ENCODE measurements around the gene SLC12A5. TPM values are rescaled to one million over a fixed set of nuclear protein-coding genes. Genes with fewer than 3 reads are reported as not detected.

SLC12A5 gene
- total RNA-seq, 6 experiments from 2014 or later: 0.32 to 0.91 (median 0.64) TPM; not detected in 3

DNA sequence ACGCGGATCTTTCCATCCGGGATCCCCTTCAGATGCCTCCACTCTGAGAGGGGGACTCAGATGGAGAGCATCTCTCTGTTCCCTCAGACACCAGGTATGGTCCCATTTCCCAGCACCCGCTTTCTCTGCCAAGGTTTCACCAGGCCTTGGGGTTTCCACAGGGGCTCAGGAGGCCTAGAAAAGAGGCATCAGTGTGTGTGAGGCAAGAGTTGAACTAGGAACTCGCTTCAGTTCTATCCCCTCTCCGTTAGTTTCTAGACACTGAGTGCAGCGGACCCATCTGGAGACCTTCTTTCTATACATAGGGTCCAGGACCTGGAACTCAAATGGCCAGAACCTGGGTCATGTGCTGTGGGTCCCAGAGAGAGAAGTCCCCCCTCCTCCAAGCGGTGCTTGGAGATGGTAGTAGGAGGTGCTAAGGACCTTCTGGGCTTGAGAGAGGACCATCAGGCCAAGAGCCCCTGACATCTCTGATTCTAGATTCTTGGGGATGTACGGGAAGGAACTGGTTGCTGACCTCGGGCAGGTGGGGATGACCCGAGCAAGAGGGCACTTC lies 2.1 kb downstream of the SLC12A5 start:
- no peak for DNase-seq
- WGBS (ENCODE audit: insufficient coverage, low coverage, low lambda C conversion rate, missing lambda C conversion rate): 10% methylated on average over 10 of the region's 11 CpGs
- Histone ChIP-seq H3K9me3 (no peaks in the 10 kb centered on the region), H3K4me1 (no peaks in the 10 kb centered on the region), H3K36me3 (no peaks in the 10 kb centered on the region), H3K27me3 (peaks cover 10 to 15% of the 10 kb centered on the region in 2 donors), H3K4me3 (no peak overlapping the region), H3K27ac (no peak overlapping the region)
- intact Hi-C loops (cut with DNase I): no loop called here
- ATAC-seq: no peak
- TF ChIP-seq, protein P1, sequence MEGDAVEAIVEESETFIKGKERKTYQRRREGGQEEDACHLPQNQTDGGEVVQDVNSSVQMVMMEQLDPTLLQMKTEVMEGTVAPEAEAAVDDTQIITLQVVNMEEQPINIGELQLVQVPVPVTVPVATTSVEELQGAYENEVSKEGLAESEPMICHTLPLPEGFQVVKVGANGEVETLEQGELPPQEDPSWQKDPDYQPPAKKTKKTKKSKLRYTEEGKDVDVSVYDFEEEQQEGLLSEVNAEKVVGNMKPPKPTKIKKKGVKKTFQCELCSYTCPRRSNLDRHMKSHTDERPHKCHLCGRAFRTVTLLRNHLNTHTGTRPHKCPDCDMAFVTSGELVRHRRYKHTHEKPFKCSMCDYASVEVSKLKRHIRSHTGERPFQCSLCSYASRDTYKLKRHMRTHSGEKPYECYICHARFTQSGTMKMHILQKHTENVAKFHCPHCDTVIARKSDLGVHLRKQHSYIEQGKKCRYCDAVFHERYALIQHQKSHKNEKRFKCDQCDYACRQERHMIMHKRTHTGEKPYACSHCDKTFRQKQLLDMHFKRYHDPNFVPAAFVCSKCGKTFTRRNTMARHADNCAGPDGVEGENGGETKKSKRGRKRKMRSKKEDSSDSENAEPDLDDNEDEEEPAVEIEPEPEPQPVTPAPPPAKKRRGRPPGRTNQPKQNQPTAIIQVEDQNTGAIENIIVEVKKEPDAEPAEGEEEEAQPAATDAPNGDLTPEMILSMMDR (IDR thresholded peaks at IDR 0.05): no peak
- TF ChIP-seq POLR2A (IDR thresholded peaks at IDR 0.05): no peak

DNA sequence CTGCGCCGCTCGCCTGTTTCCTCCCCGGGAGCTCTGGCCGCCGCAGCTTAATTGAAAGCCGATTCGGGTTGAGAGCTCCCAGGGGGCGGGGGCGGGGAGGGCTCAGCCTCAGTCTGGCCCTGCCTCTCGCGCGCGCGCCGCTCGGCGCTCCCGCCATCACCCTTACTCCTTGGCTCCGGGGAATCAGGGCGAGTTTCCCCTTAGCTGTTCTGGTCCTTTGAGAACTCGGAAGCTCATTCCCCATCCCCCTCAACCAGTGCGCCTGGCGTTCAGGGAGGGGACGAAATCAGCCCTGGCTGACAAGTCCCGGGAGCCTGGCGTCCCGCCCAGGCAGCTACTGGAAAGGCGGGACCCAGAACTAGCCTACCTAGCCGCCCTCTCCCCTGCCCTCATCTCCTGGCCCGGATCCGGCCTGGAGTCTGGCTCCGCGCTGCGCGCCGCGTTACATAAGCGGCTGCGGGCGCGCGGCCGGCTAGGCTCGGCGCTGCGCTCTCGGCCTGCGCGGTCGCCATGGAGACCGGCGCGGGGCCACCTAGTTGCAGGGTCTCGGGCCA lies 2.8 kb downstream of the SLC12A5 start:
- Histone ChIP-seq H3K9me3 (no peaks in the 10 kb centered on the region), H3K27ac (no peak overlapping the region), H3K36me3 (no peaks in the 10 kb centered on the region), H3K4me1 (no peaks in the 10 kb centered on the region), H3K4me3 (no peak overlapping the region), H3K27me3 (peaks cover 10 to 15% of the 10 kb centered on the region in 2 donors)
- ATAC-seq (peak in 1 of 4 donors; percentile 42), DNase-seq (no peak)
- intact Hi-C loops (cut with DNase I): no loop called here
- no peak for TF ChIP-seq POLR2A (IDR thresholded peaks at IDR 0.05)
- TF ChIP-seq, protein P1 (IDR thresholded peaks at IDR 0.05): no peak
- 2% methylated on average over 7 of the region's 55 CpGs for WGBS (ENCODE audit: insufficient coverage, low coverage, low lambda C conversion rate, missing lambda C conversion rate)

DNA sequence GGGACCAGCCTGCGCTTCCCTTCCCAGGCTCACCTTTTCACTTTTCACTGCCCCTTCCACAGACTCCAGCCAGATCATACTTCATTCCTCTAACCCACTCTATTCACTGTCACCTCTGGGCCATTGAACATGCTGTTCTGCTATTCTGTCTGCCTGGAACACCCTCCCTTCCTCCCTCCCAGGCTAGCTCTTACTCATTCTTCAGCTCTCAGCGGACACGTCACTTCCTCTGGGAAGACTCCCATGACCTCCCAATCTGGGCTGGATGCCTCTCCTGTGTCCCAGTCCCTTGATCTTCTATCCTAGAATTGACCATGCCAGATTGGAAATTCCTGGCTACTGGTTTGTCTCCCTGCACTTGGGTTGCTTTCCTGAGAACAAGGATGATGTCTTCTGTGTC lies 5.0 kb downstream of the SLC12A5 start:
- no peak for TF ChIP-seq POLR2A (IDR thresholded peaks at IDR 0.05)
- ATAC-seq: no peak
- DNase-seq: no peak
- WGBS (ENCODE audit: insufficient coverage, low coverage, low lambda C conversion rate, missing lambda C conversion rate): 55% methylated on average over 3 of the region's 3 CpGs
- H3K27ac ChIP-seq: no peak overlapping the region
- H3K4me3 ChIP-seq: no peak overlapping the region
- no peaks in the 10 kb centered on the region for H3K36me3 ChIP-seq
- H3K9me3 ChIP-seq: no peaks in the 10 kb centered on the region
- intact Hi-C loops (cut with DNase I): no loop called here
- H3K4me1 ChIP-seq: no peaks in the 10 kb centered on the region
- peaks cover under 1 to 15% of the 10 kb centered on the region in 2 donors for H3K27me3 ChIP-seq

DNA sequence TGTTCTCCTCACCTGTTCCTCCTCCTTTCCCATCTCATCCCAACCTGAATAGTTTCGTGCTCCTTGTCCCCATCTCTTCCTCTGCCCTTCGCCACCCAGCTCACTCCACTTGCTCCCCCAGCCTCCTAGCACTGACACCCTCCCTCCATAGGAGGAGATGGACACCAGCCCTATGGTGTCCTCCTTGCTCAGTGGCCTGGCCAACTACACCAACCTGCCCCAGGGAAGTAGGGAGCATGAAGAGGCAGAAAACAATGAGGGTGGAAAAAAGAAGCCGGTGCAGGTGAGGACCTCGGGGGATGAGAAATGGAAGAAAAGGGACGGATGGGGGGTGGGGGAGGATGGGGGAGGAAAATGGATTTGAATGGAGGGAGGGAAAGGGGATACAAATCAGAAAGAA lies 6.2 kb downstream of the SLC12A5 start:
- Histone ChIP-seq H3K9me3 (no peaks in the 10 kb centered on the region), H3K36me3 (no peaks in the 10 kb centered on the region), H3K27me3 (peaks cover 0 to 15% of the 10 kb centered on the region in 2 donors), H3K4me3 (no peak overlapping the region), H3K4me1 (no peaks in the 10 kb centered on the region), H3K27ac (no peak overlapping the region)
- DNase-seq (no peak), ATAC-seq (no peak)
- intact Hi-C loops (cut with DNase I): no loop called here
- TF ChIP-seq POLR2A (IDR thresholded peaks at IDR 0.05): no peak
- TF ChIP-seq, protein P1 (IDR thresholded peaks at IDR 0.05): no peak
- WGBS (ENCODE audit: insufficient coverage, low coverage, low lambda C conversion rate, missing lambda C conversion rate): 30% methylated on average over 5 of the region's 5 CpGs

DNA sequence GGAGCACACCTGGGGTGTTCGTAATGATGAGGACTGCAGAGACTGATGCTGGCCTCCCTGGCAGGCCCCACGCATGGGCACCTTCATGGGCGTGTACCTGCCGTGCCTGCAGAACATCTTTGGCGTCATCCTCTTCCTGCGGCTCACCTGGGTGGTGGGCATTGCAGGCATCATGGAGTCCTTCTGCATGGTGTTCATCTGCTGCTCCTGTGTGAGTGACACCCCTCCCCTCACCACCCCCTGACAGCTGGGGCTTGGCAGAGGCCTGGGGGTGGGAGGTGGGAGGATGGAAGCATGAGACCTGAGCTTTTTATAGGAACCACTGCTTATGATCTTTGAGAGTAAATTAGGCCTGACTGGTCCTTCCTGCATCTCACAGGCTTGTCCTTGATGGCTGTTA lies 6.7 kb downstream of the SLC12A5 start:
- no peak overlapping the region for H3K4me3 ChIP-seq
- H3K4me1 ChIP-seq: no peaks in the 10 kb centered on the region
- intact Hi-C loops (cut with DNase I): no loop called here
- no CpG with 5 or more reads among the region's 6 CpGs for WGBS (ENCODE audit: insufficient coverage, low coverage, low lambda C conversion rate, missing lambda C conversion rate)
- TF ChIP-seq POLR2A (IDR thresholded peaks at IDR 0.05): no peak
- TF ChIP-seq, protein P1 (IDR thresholded peaks at IDR 0.05): no peak
- DNase-seq (no peak), ATAC-seq (no peak)
- no peaks in the 10 kb centered on the region for H3K36me3 ChIP-seq
- H3K9me3 ChIP-seq: no peaks in the 10 kb centered on the region
- H3K27ac ChIP-seq: no peak overlapping the region
- H3K27me3 ChIP-seq: peaks cover 0 to 15% of the 10 kb centered on the region in 2 donors

Measured in right lobe of liver (tissue), 6 donors.